Stimulated activated CD4-positive, alpha-beta T cell treated with anti-CD3 and anti-CD28 coated beads, Interleukin-2, amount 100 ng/mL, for 4 hours (primary cell): Measurements from ENCODE around the gene TMEM132D.

Source experiments
- DNase-seq: peaks from one replicate; pipeline ENCODE4 v3.0.0-alpha.2; 2020; ENCODE audit warnings: low read depth

TMEM132D gene

DNA sequence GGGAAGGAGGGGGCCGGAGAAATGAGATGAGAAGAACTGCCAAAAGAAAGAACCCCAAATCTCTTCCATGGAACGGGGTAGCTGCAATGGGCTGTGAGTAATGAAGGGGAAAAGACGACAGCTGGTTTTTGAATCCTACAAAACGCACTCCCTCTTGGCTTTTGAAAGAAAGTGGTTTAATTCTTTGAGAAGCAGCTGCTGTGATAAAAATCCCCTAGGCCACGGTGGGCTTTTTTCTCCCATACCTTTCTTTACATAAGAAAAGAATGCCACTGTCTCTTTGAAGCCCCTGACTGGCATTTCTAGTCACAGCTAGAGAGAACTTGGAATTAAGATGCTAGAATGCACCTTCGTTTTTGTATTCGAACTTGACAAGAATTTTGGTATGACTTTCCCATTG is 564.5 kb downstream of the TMEM132D start:
- DNase-seq: no peak

- DNase-seq: no peak
These were observed 566.4 kb downstream of the TMEM132D start for GRCh38 chr12:129337413-129337812.

DNA sequence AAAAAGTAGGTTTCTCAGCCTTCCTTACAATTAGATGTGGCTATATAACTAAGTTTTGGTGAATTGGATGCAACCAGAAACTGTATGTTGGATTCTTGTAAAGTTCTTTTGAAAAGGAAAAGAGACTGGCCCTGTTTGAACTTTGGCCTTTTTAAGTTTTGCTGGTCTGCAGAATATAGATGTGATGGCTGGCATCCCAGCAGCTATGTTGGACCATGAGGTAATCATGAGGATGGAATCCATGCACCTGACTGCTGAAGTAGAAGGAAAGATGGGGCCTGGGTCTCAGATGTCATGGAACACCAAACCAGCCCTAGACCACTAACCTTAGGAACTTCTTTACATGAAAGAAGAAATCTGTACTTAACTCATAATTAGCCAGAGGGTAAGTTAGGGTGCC is 568.1 kb downstream of the TMEM132D start:
- DNase-seq: no peak

GRCh38 chr12:129332286-129332685 is 571.5 kb downstream of the TMEM132D start:
- no peak for DNase-seq

- no peak for DNase-seq
These were observed 572.3 kb downstream of the TMEM132D start for GRCh38 chr12:129331356-129332085.

DNA sequence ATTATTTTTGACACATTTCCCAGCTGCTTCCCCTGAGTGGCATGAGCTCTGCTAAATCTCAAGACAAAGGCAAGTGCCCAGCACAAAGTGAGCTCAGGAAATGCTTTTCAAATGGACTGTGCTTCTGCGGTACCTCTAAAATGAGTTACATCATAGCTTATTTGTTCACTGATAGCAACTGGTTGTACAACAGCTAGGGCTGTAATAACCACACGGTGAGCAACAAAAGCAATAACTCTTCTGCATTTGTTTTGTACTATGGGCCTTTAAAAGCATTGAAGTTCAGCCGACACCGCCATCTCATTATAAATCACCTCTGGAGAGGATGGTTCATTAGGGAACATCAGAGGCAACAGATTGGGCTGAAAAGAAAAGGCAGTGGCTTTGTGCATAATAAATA is 575.6 kb downstream of the TMEM132D start:
- no peak for DNase-seq

GRCh38 chr12:129325566-129325965 is 578.3 kb downstream of the TMEM132D start:
- no peak for DNase-seq

DNA sequence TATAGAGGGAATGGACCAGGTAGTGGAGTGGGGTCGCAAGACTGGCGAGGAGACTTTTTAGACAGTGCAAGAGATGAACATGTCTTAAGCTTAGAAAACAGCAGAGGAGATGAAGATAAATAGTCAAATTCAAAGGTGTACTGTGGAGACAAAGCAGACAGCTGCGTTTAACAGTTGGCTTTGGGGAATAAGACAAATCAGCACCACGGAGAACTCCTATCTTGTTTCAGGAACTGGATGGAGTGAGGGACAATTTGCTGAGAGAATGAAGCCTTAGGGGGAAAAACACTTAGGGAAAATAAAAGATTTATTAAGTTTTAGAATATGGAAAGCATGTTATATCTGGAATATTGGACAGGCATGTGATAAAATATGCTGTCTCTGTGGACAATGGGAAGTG is 591.8 kb downstream of the TMEM132D start:
- no peak for DNase-seq

GRCh38 chr12:129310346-129310745 is 593.5 kb downstream of the TMEM132D start:
- no peak for DNase-seq

DNA sequence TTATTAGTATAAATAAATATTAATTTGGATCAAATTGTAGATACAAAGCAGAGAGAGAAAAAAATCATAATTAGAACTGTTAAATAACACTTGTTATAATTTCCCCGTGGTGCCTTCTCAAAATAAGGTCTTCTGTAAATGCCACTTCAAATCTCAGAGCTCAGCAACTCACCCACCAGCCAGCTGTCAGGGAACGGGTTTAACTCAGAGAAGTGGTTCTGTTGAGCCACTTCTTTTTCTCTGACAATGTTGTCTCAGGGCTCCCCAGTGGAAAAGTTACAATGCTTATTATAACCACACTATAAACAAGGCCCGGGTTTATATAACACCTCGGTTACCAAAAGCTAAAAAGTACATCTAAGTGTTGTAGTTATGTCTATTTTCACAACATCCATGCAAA is 598.0 kb downstream of the TMEM132D start:
- no peak for DNase-seq

GRCh38 chr12:129304529-129304928 is 599.3 kb downstream of the TMEM132D start:
- no peak for DNase-seq

- no peak for DNase-seq
These were observed 603.8 kb downstream of the TMEM132D start for GRCh38 chr12:129300011-129300410.

GRCh38 chr12:129298921-129299320 is 604.9 kb downstream of the TMEM132D start:
- DNase-seq: no peak

DNA sequence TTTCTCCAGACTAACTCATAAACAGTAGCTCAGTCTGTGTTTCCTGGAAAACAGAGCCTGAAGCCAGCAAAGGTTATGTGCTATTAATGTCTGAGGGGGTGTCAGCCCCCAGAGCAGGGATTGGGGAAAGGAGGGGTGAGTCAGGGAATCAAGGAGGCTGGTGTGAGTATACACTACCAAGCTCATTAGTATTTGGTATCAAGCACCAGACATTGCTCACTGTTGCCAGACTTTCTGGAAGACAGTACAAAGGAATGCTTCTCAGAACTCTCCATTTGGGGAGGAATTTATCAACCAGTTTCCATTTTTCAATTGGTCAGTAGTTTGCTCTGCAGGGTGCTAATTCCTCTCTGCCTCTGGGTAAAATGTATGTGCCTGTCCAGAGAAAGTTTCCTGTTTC is 607.2 kb downstream of the TMEM132D start:
- DNase-seq: no peak

- DNase-seq: no peak
These were observed 609.0 kb downstream of the TMEM132D start for GRCh38 chr12:129294868-129295267.

DNA sequence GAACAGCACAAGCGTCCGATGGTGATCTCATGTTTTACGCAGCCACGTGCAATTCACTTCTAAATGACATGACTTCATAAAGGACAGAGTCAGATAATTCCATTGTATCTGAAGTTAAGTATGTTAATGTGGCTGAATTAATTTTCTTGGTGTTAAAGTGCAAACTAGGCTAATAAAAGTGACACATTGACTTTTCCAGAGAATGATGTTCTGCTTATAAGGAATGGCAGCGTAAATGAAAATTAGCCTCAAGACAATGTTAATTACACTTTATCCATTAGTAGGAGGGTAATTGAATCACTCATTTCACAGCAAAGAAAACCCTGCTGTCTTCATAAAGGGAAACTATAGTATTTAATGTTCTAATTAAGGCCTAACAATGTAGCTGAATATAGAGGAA is 624.1 kb downstream of the TMEM132D start:
- DNase-seq: no peak

GRCh38 chr12:129276361-129277060 is 627.3 kb downstream of the TMEM132D start:
- no peak for DNase-seq

DNA sequence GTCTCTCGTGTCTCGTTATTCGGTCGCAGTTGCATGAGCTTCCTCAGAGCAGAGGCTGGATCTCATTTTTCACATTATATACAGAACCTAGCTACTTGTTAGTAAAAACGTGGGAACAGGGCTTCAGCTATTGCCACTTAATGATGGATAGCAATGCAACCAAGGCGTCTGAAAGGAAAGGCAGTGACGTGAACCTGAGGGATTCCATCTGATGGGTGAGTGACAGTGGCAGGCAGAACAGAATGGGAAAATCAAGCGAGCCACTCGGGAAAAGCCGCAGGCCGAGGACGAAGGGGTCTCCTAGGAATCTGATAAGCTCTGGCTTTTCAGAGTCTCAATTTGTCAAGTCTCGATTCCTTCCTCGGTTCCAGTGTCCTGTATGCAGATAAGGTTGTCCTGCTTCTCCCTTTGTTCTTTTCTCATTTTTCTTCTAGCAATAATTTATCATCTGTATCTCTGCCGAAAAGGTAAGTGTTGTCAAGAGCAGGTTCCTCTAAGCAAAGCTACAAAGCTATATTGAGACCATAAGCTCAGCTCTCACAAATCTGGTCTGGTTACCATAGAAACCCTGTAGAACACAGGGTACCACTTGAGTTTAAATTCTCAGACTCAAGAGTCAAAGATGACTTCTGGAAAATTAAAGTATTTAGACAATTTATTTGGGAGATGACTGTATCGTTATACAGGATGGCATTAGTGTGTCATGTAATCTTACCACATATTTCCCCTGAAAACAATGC is 633.9 kb downstream of the TMEM132D start:
- DNase-seq: no peak

- no peak for DNase-seq
These were observed 645.0 kb downstream of the TMEM132D start for GRCh38 chr12:129258781-129259318.

GRCh38 chr12:129257524-129257923 is 646.3 kb downstream of the TMEM132D start:
- no peak for DNase-seq

DNA sequence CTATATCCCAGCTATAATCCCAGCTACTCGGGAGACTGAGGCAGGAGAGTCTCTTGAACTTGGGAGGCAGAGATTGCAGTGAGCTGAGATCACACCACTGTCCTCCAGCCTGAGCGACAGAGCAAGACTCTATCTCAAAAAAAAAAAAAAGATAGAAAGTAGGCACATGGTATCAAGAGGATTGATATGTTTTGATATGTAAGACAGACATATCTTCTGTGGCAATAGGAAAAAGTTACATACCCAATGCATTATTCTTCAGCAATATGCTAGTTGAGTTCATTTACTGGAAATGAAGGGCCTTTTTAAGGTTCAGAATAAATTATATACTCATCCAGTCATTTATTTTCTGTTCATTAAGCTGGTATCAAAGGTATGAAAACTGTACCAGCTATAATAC is 657.2 kb downstream of the TMEM132D start:
- no peak for DNase-seq

GRCh38 chr12:129245769-129246168 is 658.1 kb downstream of the TMEM132D start:
- no peak for DNase-seq

GRCh38 chr12:129241852-129242251 is 662.0 kb downstream of the TMEM132D start:
- no peak for DNase-seq
